ENCODE measurements around the gene DSCAM.

The DSCAM gene

DNA sequence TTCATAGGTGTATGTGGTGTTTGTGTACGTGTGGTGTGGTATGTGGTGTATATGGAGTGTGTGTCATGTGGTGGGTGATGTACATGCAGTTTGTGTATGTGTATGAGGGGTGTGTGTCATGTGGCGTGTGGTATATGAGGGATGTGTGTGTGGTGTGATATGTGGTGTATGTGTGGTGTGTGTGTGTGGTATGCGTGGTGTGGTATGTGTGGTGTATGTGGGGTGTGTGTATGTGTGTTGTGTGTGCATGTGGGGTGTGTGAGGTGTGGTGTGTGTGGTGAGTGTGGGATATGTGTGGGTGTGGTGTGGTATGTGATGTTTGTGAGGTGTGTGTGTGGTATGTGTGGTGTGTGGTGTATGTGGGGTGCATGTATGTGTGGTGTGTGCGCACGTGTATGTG lies 707.3 kb downstream of the DSCAM start:
- TF ChIP-seq, protein P1, sequence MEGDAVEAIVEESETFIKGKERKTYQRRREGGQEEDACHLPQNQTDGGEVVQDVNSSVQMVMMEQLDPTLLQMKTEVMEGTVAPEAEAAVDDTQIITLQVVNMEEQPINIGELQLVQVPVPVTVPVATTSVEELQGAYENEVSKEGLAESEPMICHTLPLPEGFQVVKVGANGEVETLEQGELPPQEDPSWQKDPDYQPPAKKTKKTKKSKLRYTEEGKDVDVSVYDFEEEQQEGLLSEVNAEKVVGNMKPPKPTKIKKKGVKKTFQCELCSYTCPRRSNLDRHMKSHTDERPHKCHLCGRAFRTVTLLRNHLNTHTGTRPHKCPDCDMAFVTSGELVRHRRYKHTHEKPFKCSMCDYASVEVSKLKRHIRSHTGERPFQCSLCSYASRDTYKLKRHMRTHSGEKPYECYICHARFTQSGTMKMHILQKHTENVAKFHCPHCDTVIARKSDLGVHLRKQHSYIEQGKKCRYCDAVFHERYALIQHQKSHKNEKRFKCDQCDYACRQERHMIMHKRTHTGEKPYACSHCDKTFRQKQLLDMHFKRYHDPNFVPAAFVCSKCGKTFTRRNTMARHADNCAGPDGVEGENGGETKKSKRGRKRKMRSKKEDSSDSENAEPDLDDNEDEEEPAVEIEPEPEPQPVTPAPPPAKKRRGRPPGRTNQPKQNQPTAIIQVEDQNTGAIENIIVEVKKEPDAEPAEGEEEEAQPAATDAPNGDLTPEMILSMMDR (IDR thresholded peaks at IDR 0.05; ENCODE audit: control insufficient read depth, insufficient read depth, low read depth, low read length, missing control alignments) = no peak
- no peak overlapping the region for H3K4me3 ChIP-seq (ENCODE audit: control insufficient read depth, low read depth, low read length)
- no peak for DNase-seq (ENCODE audit: low read depth)

DNA sequence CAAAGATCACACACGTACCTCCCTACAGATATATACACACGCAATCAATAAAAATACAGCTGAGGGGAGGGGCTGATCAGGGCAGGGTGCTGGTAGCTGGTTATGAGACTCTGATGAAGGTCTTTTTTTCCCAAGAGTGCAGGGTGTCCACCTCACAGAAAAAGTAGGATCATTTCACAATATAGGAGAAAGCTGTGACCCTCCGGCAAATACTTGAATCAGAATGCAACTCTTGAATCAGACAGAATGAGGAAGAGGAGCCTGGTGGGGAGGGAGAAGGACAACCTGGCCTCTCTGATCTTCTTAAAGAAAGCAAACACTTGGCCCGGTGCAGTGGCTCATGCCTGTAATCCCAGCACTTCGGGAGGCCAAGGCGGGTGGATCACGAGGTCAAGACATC lies 710.4 kb downstream of the DSCAM start:
- DNase-seq (ENCODE audit: low read depth) = no peak
- TF ChIP-seq, protein P1 (IDR thresholded peaks at IDR 0.05; ENCODE audit: control insufficient read depth, insufficient read depth, low read depth, low read length, missing control alignments) = no peak
- H3K4me3 ChIP-seq (ENCODE audit: control insufficient read depth, low read depth, low read length) = no peak overlapping the region

DNA sequence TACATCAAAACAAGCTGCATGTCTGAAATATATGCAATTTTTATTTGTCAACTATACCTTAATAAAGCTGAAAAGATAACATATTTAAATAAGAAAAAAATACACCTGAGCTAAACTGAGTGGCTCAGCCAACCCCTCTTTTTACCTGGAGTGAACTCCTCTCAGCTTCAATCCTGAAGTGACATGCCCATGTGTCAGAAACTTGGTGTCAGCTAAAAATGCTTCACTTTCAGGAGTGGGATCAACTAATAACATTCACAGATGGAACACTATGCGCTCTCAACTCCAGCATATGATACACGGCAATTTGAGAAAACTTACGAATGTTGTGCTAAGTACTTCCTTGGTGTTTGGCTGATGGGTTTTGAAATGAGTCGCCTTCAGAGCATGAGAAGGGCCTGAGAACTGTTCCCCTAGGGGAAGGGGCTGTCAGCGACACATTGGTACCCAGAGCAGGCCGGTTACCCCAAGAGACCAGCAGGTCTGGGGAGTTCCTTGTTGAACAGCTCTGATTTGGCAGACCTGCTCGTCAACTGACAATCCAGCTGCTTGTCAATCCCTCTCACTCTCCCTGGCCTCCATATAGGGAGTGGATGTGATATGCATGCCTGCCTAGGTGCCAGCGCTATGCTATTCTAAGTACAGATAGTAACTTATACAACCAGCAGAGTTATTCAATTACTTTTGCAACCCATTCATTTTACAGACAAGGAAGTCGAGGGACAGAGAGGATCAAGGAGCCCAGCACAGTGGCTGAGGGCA lies 712.0 kb downstream of the DSCAM start:
- TF ChIP-seq, protein P1 (IDR thresholded peaks at IDR 0.05; ENCODE audit: control insufficient read depth, insufficient read depth, low read depth, low read length, missing control alignments) = no peak
- no peak overlapping the region for H3K4me3 ChIP-seq (ENCODE audit: control insufficient read depth, low read depth, low read length)

DNA sequence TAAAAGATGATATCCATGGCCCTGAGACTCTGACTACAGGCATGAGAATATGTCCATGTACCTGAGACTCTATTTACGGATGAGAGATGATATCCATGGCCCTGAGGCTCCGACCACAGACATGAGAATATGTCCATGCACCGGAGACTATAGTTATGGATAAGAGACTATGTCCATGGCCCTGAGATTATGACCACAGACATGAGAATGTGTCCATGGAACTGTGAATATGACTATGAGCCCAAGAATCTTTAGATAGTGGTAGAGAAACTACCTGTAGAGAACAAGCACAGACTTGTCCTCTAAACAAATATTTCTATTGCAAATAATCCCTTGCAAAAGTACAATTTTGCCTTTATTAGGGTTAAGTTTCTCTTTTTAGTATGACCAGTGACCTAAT lies 716.5 kb downstream of the DSCAM start:
- H3K4me3 ChIP-seq (ENCODE audit: control insufficient read depth, low read depth, low read length) = no peak overlapping the region
- DNase-seq (ENCODE audit: low read depth) = no peak
- TF ChIP-seq, protein P1 (IDR thresholded peaks at IDR 0.05; ENCODE audit: control insufficient read depth, insufficient read depth, low read depth, low read length, missing control alignments) = no peak

More for the DNA sequence above, 712.0 kb downstream of the DSCAM start:
- no peak for DNase-seq (ENCODE audit: low read depth)

DNA sequence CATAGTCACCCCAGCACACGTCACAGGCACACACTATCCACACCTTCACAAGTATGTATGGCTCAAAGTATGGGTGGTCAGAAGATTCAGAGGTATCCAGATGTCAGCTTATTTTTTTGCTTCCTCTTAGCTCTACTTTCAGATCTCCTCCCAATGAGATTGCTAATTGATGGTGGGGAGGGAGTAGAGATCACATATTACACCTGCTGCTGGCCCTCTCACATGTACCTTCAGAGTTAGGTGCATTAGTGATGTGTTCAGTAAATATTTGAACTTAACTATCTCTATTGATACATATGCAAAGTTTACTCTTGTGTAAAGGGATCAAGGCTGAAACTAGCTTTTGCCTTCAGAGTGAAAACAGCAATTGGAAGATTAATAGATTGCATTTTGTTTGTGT lies 717.1 kb downstream of the DSCAM start:
- no peak for DNase-seq (ENCODE audit: low read depth)
- no peak overlapping the region for H3K4me3 ChIP-seq (ENCODE audit: control insufficient read depth, low read depth, low read length)
- TF ChIP-seq, protein P1 (IDR thresholded peaks at IDR 0.05; ENCODE audit: control insufficient read depth, insufficient read depth, low read depth, low read length, missing control alignments) = no peak

DNA sequence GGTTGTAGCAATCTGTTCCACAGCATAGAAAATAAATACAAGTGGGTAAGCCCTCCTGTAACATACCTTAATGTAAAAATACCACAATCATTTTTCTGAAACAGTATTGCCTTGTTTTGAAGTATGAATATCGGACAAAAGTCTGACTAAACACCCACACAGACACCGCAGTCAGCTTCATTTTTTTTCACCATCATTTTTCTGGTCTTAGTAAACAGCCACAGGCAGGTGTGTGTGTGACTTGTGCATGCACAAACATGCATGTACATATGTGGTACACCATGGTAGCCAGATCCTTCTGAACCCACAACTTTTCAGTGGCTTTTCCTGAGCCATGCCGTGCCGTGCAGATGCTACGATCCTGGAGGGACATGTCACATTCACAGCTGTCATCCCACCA lies 718.1 kb downstream of the DSCAM start:
- no peak overlapping the region for H3K4me3 ChIP-seq (ENCODE audit: control insufficient read depth, low read depth, low read length)
- TF ChIP-seq, protein P1 (IDR thresholded peaks at IDR 0.05; ENCODE audit: control insufficient read depth, insufficient read depth, low read depth, low read length, missing control alignments) = no peak
- no peak for DNase-seq (ENCODE audit: low read depth)
